Measurements from ENCODE around the gene NDST3. TPM values are rescaled to one million over a fixed set of nuclear protein-coding genes. Genes with fewer than 3 reads are reported as not detected.
A peak's percentile ranks its signal among the peaks of the same experiment; 100 is the strongest.
"Not testable (repeated sequence)": the region's sequence is repeated elsewhere in the genome, so short reads cannot be mapped to it uniquely, and the experiment has no call there.

NDST3 gene
- total RNA-seq, 2 experiments from 2014 or later, result not detected

DNA sequence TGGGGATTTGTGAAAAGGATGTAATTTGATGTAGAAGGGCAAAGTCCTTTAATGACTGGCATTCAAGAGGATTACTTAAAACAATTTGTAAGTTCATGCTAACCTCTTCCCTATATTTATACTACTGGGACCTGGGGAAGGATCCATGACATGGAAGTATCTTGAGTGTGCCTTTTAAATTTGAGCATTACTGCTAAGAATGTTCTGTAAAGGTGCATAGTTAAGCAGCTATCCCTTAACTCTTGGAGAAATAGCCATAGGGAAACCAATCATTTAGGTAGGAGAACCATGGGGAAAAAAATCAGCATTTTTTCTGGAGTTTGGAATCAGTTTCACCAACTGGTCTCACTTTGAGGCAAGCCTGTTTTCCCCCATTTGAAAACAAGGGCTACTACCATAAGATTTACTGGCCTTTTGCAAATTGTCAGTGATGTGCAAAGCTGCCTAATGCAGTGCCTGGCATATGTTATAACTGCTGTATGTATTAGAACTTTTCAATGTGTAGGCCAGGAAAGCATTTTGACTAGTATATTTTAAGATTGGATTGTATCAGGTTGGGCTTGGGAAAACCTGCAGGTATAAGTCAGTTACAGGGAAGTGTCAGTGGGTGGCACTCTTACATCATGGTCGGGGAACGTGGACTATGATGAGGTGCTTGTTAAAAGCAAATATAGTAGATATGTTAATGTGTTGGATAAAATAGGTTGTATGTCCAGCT lies 246.4 kb downstream of the NDST3 start:
- DNase-seq, result peak; percentile 68
- CTCF ChIA-PET, result no interaction called here
- Mint-ChIP-seq H3K4me1 (ENCODE audit: low read depth) (peaks cover 24% of the 10 kb centered on the region), H3K27me3 (ENCODE audit: low read depth) (no peaks in the 10 kb centered on the region), H3K4me3 (peak overlapping the region; percentile 87), H3K27ac (peak overlapping the region; percentile 98), H3K9me3 (no peaks in the 10 kb centered on the region), H3K36me3 (ENCODE audit: low read depth) (peaks cover 36% of the 10 kb centered on the region)
- intact Hi-C loops (cut with micrococcal nuclease), result loop anchor here (1.0 kb wide), 2 partner anchors 73 to 610 kb away; partner anchors contain the start of gene PRSS12

DNA sequence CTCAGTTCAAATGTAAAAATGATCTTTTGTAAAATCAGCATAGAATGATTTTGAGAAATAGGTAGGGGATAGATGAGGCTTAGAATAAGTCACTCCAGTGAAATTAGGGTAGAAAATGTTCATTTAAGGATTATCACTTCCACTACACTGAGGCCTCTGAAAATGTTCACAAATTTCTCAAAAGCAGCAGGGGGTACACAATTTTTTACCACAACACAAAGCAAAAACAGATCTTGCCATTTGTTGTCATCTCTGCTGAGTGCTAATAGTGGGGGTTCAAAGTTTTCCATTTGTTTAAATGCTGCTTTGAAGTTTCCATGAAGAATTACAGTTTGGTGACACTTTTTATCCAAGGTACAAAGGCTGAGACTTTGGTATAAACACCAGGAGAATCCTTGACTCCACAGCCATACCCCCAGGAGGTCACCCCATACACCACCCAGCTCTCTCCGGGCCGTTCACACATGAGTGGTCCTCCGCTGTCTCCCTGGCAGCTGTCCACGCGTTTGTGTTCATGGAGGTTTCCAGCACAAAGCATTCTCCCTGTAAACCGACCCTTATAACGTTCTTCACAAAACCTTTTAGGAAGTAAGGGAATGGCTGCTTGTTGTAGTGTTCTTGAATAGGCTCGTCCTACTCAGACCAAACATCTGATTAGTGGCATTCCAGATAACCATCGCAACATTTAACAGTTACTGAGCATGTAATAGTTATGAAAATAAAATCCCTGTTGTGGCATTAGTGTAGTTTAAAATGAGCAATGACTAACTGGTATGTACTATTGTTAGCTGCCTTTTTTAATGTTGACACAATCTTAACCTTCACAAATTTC lies 247.5 kb downstream of the NDST3 start:
- H3K9me3 Mint-ChIP-seq, result no peaks in the 10 kb centered on the region
- intact Hi-C loops (cut with micrococcal nuclease), result loop anchor here (1.0 kb wide), 2 partner anchors 71 to 608 kb away; partner anchors contain the start of gene PRSS12
- peak overlapping the region; percentile 43 for H3K27ac Mint-ChIP-seq
- DNase-seq, result no peak
- H3K36me3 Mint-ChIP-seq (ENCODE audit: low read depth), result peaks cover 40% of the 10 kb centered on the region
- no peaks in the 10 kb centered on the region for H3K27me3 Mint-ChIP-seq (ENCODE audit: low read depth)
- peaks cover 22% of the 10 kb centered on the region for H3K4me1 Mint-ChIP-seq (ENCODE audit: low read depth)
- CTCF ChIA-PET, result interaction anchor here (0.6 kb wide), 1 partner anchor 16 kb away, joined by 6 read pairs; no protein-coding TSS in a partner anchor
- H3K4me3 Mint-ChIP-seq, result peak overlapping the region; percentile 87

DNA sequence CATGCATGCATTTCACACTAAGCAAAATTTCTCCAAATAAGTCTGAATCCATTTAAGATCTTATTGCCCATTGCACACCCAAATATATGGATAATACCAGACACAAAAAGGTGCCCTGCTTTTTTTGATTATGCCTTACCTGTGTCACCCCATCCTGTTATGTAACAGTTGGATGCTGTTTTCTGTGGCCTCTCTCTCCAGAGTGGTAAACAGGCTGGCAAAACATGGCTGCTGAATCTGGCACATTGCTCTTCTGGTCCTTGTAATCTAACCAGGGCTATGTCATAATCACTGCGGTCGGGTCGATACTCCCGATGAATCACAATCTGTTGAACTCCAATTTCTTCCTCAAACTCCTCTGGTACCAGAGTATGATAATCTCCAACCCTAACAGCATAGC lies 248.4 kb downstream of the NDST3 start:
- intact Hi-C loops (cut with micrococcal nuclease), result no loop called here
- H3K36me3 Mint-ChIP-seq (ENCODE audit: low read depth), result peaks cover 40% of the 10 kb centered on the region
- no peak for DNase-seq
- peak overlapping the region; percentile 1 for H3K27ac Mint-ChIP-seq
- no peaks in the 10 kb centered on the region for H3K9me3 Mint-ChIP-seq
- H3K4me1 Mint-ChIP-seq (ENCODE audit: low read depth), result peaks cover 15% of the 10 kb centered on the region
- no peaks in the 10 kb centered on the region for H3K27me3 Mint-ChIP-seq (ENCODE audit: low read depth)
- CTCF ChIA-PET, result interaction anchor here (0.6 kb wide), 1 partner anchor 15 kb away, joined by 6 read pairs; no protein-coding TSS in a partner anchor
- H3K4me3 Mint-ChIP-seq, result no peak overlapping the region

DNA sequence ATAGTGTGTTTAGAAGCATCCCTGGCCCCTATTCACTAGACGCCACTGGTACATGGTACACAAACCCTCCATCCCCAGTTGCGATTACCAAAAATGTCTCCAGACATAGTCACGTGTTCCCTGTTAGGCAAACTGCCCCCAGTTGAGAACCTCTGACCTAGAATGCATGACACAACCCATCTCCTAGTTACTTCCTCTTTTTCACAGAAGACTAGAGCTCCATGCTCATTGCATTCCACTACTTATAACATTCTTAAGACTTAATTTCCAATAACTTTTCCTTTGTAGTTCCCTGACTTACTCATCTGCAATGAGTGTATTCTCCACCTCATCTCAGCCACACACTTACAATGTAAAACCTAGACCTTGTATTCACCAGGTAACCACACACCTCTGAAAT lies 249.9 kb downstream of the NDST3 start:
- DNase-seq, result no peak
- H3K36me3 Mint-ChIP-seq (ENCODE audit: low read depth), result peaks cover 33% of the 10 kb centered on the region
- intact Hi-C loops (cut with micrococcal nuclease), result no loop called here
- CTCF ChIA-PET, result interaction anchor here (0.6 to 1.5 kb wide), 2 partner anchors 54 to 69 kb away, joined by 3 to 4 read pairs; partner anchors contain the start of gene PRSS12
- H3K4me3 Mint-ChIP-seq, result no peak overlapping the region
- H3K27ac Mint-ChIP-seq, result no peak overlapping the region
- no peaks in the 10 kb centered on the region for H3K9me3 Mint-ChIP-seq
- H3K27me3 Mint-ChIP-seq (ENCODE audit: low read depth), result no peaks in the 10 kb centered on the region
- peaks cover 9% of the 10 kb centered on the region for H3K4me1 Mint-ChIP-seq (ENCODE audit: low read depth)

DNA sequence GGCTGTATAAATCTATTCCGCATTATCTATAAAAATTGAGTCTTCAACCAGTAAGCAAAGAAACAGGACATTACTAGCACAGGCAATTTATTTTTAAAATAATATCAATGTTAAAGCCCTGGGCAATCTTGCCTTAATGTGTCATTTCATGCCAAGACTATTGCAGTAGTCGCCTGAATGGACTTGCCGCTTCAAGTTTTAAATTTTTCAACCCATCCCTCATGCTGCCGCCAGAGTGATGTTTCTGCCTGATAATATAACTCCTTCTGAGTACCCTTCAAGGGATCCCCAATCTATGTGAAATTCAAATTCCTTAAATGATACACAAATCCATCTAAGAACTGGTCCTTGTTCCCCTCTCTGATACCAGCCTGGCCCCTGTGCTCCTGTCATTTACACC lies 251.6 kb downstream of the NDST3 start:
- Mint-ChIP-seq H3K4me3 (no peak overlapping the region), H3K27me3 (ENCODE audit: low read depth) (no peaks in the 10 kb centered on the region), H3K4me1 (ENCODE audit: low read depth) (peaks cover 7% of the 10 kb centered on the region), H3K9me3 (no peaks in the 10 kb centered on the region), H3K36me3 (ENCODE audit: low read depth) (peaks cover 16% of the 10 kb centered on the region), H3K27ac (no peak overlapping the region)
- CTCF ChIA-PET, result no interaction called here
- no peak for DNase-seq
- intact Hi-C loops (cut with micrococcal nuclease), result no loop called here

DNA sequence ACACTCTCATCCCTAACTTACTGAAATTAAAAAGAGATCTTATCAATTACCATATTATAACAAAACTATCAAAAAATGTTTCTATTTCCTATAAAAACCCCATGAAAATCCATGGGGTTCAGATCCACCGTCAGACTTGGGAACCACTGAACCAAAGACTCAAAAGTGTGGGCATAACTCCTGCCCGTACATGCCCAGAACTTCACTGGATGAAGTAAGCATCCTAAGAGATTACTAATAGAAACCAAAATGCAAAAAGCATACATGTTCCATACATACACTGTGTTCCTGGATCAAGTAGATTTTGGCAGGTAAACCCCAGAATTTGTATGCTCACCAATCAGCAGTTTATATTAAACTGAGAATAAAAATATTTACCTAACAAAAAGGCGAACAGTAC lies 252.4 kb downstream of the NDST3 start:
- H3K27ac Mint-ChIP-seq, result no peak overlapping the region
- no peaks in the 10 kb centered on the region for H3K27me3 Mint-ChIP-seq (ENCODE audit: low read depth)
- no peaks in the 10 kb centered on the region for H3K9me3 Mint-ChIP-seq
- peaks cover 9% of the 10 kb centered on the region for H3K36me3 Mint-ChIP-seq (ENCODE audit: low read depth)
- CTCF ChIA-PET, result no interaction called here
- H3K4me3 Mint-ChIP-seq, result no peak overlapping the region
- peaks cover 4% of the 10 kb centered on the region for H3K4me1 Mint-ChIP-seq (ENCODE audit: low read depth)
- intact Hi-C loops (cut with micrococcal nuclease), result no loop called here
- DNase-seq, result no peak

DNA sequence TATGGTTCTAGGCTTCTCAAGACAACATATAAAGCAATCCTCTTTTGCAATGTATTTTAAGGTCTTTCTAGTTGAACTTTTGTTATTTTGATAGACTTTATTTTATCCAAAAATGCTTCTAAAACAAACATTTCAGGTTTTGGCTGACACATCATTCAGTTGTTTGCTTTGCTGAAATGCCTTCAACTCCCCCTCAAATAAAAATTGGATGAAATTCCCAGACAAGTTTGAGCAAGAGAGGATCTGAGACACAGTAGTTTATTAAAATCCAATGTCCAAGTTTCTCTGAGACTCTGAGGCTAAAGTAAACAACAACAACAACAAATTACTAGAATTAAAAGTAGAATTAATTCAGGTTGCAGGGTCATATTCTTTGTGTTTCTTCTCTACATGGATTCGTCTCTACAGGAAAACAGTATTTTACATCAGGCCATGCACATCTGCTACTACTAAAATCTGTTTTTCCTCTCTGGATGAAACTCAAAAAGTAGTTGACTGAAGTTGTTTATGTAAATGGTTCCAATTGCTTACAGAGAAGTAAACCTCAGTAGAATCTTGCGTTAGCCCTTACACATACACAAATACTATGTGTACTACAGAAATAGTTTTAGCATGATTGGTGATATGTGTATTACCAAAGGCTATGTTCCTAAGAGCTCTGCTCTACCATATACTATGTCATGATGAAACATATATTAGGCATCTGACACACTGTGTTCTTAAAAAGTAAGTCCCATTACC lies 253.6 kb downstream of the NDST3 start:
- DNase-seq, result no peak
- H3K27me3 Mint-ChIP-seq (ENCODE audit: low read depth), result no peaks in the 10 kb centered on the region
- no peaks in the 10 kb centered on the region for H3K4me1 Mint-ChIP-seq (ENCODE audit: low read depth)
- intact Hi-C loops (cut with micrococcal nuclease), result no loop called here
- H3K4me3 Mint-ChIP-seq, result no peak overlapping the region
- no peaks in the 10 kb centered on the region for H3K9me3 Mint-ChIP-seq
- peaks cover 4% of the 10 kb centered on the region for H3K36me3 Mint-ChIP-seq (ENCODE audit: low read depth)
- no peak overlapping the region for H3K27ac Mint-ChIP-seq
- CTCF ChIA-PET, result no interaction called here

DNA sequence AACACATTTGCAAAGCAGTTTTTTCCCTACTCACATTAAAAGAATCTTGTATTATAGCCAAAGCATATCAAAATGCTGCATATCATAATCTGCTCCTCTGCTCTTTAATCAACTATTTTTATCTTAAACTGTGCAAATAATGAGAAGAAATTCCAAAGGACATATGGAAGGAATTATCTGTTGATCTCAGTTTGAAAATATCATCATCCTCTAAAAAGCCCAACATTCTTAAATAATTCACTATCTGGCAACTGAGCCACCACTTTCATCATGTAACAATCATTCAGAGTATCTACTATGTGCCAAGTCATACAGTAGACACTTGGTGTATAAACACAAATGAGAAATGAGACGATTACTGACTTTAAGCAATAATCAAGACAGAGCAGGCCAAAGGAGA lies 255.5 kb downstream of the NDST3 start:
- intact Hi-C loops (cut with micrococcal nuclease), result no loop called here
- CTCF ChIA-PET, result no interaction called here
- H3K9me3 Mint-ChIP-seq, result no peaks in the 10 kb centered on the region
- no peak for DNase-seq
- no peaks in the 10 kb centered on the region for H3K4me1 Mint-ChIP-seq (ENCODE audit: low read depth)
- no peaks in the 10 kb centered on the region for H3K27me3 Mint-ChIP-seq (ENCODE audit: low read depth)
- no peak overlapping the region for H3K27ac Mint-ChIP-seq
- H3K4me3 Mint-ChIP-seq, result no peak overlapping the region
- H3K36me3 Mint-ChIP-seq (ENCODE audit: low read depth), result peaks cover 4% of the 10 kb centered on the region

DNA sequence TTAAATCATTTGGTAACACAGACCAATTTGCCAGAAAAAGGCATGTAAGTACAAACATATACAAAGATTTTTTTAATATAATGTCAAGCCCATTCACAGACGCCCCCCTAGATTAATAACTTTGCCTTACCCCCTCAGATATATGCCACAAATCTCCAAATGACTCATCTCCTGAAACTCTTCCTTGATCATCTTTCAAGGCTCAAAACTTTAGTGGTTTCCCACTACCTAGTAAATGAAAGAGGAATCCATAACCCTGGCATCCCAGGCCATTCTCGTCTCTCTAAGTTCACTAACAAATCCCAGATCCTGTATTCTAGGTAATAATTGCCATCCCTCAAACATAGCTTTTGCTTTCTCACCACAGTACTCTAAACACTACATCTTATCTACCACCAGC lies 256.7 kb downstream of the NDST3 start:
- no peaks in the 10 kb centered on the region for H3K27me3 Mint-ChIP-seq (ENCODE audit: low read depth)
- H3K36me3 Mint-ChIP-seq (ENCODE audit: low read depth), result peaks cover 4% of the 10 kb centered on the region
- CTCF ChIA-PET, result no interaction called here
- H3K4me1 Mint-ChIP-seq (ENCODE audit: low read depth), result no peaks in the 10 kb centered on the region
- intact Hi-C loops (cut with micrococcal nuclease), result no loop called here
- no peak for DNase-seq
- H3K27ac Mint-ChIP-seq, result no peak overlapping the region
- no peaks in the 10 kb centered on the region for H3K9me3 Mint-ChIP-seq
- no peak overlapping the region for H3K4me3 Mint-ChIP-seq

DNA sequence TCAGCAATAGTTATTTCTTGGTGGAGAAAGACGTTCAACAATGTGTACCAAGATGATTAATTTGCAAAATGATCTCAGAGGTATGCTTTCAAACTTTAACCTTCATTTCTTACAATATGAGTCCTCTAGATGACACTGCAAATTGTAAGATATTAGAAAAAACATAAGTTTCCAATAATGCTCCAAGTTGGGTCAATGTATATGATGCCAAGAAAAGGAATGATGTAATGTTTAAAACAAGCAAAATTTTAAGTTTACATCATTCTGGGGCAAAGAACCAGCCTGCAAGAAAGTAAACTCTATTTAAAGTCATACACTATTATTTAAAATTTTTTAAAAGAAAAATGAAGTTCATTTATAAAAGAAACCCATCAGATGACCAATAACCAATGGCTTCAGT lies 262.4 kb downstream of the NDST3 start:
- Mint-ChIP-seq H3K9me3 (no peaks in the 10 kb centered on the region), H3K4me1 (ENCODE audit: low read depth) (no peaks in the 10 kb centered on the region), H3K4me3 (no peak overlapping the region), H3K27ac (no peak overlapping the region), H3K27me3 (ENCODE audit: low read depth) (no peaks in the 10 kb centered on the region), H3K36me3 (ENCODE audit: low read depth) (no peaks in the 10 kb centered on the region)
- CTCF ChIA-PET, result no interaction called here
- DNase-seq, result no peak
- intact Hi-C loops (cut with micrococcal nuclease), result no loop called here

DNA sequence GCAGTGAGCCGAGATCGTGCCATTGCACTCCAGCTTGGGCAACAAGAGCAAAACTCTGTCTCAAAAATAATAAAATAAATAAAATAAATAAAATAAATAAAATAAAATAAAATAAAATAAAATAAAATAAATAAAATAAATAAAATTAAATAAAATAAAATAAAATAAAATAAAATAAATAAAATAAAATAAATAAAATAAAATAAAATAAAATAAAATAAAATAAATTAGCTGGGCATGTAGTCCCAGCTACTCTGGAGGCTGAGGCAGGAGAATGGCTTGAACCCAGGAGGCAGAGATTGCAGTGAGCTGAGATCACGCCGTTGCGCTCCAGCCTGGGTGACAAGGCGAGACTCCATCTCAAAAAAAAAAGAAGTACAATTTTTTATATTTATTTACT lies 265.3 kb downstream of the NDST3 start:
- DNase-seq; H3K36me3 Mint-ChIP-seq (ENCODE audit: low read depth); H3K9me3 Mint-ChIP-seq; CTCF ChIA-PET; H3K27me3 Mint-ChIP-seq (ENCODE audit: low read depth); H3K4me1 Mint-ChIP-seq (ENCODE audit: low read depth); H3K27ac Mint-ChIP-seq; H3K4me3 Mint-ChIP-seq; intact Hi-C loops (cut with micrococcal nuclease): not testable (repeated sequence)

DNA sequence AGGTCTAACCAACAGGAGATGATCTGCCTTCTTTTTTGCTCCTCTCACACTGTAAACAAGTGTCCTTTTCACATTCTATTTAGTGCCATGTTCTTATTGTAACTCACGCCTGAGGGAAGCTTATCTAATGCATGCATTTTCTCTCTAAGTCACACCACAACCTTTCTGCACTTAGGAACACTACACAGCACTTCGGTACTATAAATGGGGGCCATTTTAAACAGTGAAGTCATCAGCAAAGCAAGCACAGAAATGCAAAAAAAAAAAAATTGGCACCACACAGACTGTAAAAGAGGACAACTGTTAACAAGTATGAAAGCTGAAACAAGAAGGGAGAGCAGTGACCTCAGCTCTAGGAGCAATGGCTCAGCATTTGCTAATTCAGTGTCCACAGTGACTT lies 273.4 kb downstream of the NDST3 start:
- Mint-ChIP-seq H3K4me1 (ENCODE audit: low read depth) (no peaks in the 10 kb centered on the region), H3K36me3 (ENCODE audit: low read depth) (no peaks in the 10 kb centered on the region), H3K27ac (no peak overlapping the region), H3K4me3 (no peak overlapping the region), H3K27me3 (ENCODE audit: low read depth) (peaks cover 10% of the 10 kb centered on the region), H3K9me3 (no peaks in the 10 kb centered on the region)
- intact Hi-C loops (cut with micrococcal nuclease), result no loop called here
- no peak for DNase-seq
- CTCF ChIA-PET, result interaction anchor here (0.6 kb wide), 1 partner anchor 15 kb away, joined by 4 read pairs; no protein-coding TSS in a partner anchor
